ENCODE measurements around the gene PLXDC2. TPM values are rescaled to one million over a fixed set of nuclear protein-coding genes. Genes with fewer than 3 reads are reported as not detected.

The PLXDC2 gene
- total and polyA plus RNA-seq, 8 donors: 2.1 to 57.2 (median 11.2) TPM

DNA sequence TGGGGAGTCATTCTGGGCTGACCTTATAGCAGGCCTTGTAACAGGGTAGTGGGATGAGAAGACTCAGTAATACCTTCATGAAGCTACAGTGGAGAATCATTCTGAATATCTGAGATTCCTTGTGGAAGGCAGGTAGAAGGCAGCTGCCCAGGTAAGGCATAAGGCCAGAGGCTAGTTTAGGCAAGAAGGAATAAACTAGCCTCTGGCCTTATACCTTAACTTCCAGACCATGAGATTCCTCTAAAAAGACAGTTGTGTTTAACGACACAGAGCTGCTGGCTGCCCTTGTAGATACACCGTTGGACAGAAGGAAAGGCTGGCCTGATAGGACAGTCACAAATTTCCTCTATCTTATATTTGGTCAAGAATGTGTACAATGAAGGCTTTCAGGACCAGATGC is 268.2 kb downstream of the PLXDC2 start:
- intact Hi-C loops (cut with DNase I; ENCODE audit: low total_unique reads): no loop called here
- Histone ChIP-seq H3K4me3 (no peak overlapping the region), H3K9me3 (no peaks in the 10 kb centered on the region), H3K27me3 (no peaks in the 10 kb centered on the region), H3K4me1 (no peaks in the 10 kb centered on the region), H3K36me3 (no peaks in the 10 kb centered on the region), H3K27ac (no peak overlapping the region)
- DNase-seq: no peak
- TF ChIP-seq POLR2A (IDR thresholded peaks at IDR 0.05) (no peak), EP300 (IDR thresholded peaks at IDR 0.05) (no peak), POLR2AphosphoS5 (IDR thresholded peaks at IDR 0.05) (no peak)
- TF ChIP-seq, protein P1, sequence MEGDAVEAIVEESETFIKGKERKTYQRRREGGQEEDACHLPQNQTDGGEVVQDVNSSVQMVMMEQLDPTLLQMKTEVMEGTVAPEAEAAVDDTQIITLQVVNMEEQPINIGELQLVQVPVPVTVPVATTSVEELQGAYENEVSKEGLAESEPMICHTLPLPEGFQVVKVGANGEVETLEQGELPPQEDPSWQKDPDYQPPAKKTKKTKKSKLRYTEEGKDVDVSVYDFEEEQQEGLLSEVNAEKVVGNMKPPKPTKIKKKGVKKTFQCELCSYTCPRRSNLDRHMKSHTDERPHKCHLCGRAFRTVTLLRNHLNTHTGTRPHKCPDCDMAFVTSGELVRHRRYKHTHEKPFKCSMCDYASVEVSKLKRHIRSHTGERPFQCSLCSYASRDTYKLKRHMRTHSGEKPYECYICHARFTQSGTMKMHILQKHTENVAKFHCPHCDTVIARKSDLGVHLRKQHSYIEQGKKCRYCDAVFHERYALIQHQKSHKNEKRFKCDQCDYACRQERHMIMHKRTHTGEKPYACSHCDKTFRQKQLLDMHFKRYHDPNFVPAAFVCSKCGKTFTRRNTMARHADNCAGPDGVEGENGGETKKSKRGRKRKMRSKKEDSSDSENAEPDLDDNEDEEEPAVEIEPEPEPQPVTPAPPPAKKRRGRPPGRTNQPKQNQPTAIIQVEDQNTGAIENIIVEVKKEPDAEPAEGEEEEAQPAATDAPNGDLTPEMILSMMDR (IDR thresholded peaks at IDR 0.05): no peak
- 81 to 91% (median 87%) methylated on average over 2 of the region's 2 CpGs for WGBS, 5 donors

DNA sequence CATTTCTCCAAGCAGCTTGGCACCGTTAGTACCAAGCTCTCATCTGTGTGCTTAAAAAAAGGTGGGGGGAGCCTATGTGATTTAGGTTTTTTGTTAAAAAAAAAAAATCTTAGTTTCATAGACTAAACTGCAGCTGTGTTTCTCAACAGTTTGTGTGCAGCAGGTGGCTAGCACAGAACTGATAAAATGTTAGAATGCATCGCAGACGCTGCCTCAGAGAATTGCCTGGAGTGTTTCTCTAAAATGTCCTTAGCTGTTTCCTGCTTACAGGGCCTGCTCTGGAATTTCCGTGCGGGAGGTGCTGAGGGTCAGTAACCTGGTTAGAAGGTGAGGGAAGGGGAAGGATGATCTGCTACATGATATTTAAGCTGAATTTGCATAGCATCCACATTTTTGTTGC is 268.9 kb downstream of the PLXDC2 start:
- no peaks in the 10 kb centered on the region for H3K27me3 ChIP-seq
- 64 to 78% (median 70%) methylated on average over 5 of the region's 5 CpGs for WGBS, 5 donors
- H3K9me3 ChIP-seq: no peaks in the 10 kb centered on the region
- H3K27ac ChIP-seq: no peak overlapping the region
- no peaks in the 10 kb centered on the region for H3K4me1 ChIP-seq
- H3K36me3 ChIP-seq: no peaks in the 10 kb centered on the region
- intact Hi-C loops (cut with DNase I; ENCODE audit: low total_unique reads): no loop called here
- TF ChIP-seq EP300 (IDR thresholded peaks at IDR 0.05) (no peak), POLR2AphosphoS5 (IDR thresholded peaks at IDR 0.05) (no peak), POLR2A (IDR thresholded peaks at IDR 0.05) (no peak)
- TF ChIP-seq, protein P1 (IDR thresholded peaks at IDR 0.05): no peak
- no peak overlapping the region for H3K4me3 ChIP-seq
- DNase-seq: no peak

DNA sequence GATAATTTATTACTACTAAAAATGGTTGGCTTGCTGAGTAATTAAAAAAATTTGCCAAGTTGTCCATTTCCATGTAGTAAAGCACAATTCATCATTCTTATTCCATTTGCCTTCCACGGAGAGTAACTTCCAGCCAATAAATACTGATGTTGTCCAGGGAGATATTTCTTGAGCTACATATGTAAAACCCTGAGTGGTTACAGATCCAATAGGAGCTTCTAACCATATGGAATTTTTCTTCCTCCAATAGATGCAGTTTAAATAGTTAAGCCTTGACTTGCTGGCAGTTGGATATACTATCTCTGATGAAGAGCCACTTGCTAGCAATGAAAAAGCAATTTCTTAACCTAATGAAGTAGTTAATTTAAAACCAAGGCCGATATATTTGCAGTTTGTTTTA is 271.1 kb downstream of the PLXDC2 start:
- intact Hi-C loops (cut with DNase I; ENCODE audit: low total_unique reads): no loop called here
- Histone ChIP-seq H3K27me3 (no peaks in the 10 kb centered on the region), H3K9me3 (no peaks in the 10 kb centered on the region), H3K36me3 (no peaks in the 10 kb centered on the region), H3K4me1 (no peaks in the 10 kb centered on the region), H3K4me3 (no peak overlapping the region), H3K27ac (no peak overlapping the region)
- TF ChIP-seq POLR2AphosphoS5 (IDR thresholded peaks at IDR 0.05) (no peak), EP300 (IDR thresholded peaks at IDR 0.05) (no peak), POLR2A (IDR thresholded peaks at IDR 0.05) (no peak)
- TF ChIP-seq, protein P1 (IDR thresholded peaks at IDR 0.05): no peak
- 68 to 82% (median 77%) methylated on average over 2 of the region's 2 CpGs for WGBS, 5 donors
- DNase-seq: peak in 1 of 2 donors; percentile 10

DNA sequence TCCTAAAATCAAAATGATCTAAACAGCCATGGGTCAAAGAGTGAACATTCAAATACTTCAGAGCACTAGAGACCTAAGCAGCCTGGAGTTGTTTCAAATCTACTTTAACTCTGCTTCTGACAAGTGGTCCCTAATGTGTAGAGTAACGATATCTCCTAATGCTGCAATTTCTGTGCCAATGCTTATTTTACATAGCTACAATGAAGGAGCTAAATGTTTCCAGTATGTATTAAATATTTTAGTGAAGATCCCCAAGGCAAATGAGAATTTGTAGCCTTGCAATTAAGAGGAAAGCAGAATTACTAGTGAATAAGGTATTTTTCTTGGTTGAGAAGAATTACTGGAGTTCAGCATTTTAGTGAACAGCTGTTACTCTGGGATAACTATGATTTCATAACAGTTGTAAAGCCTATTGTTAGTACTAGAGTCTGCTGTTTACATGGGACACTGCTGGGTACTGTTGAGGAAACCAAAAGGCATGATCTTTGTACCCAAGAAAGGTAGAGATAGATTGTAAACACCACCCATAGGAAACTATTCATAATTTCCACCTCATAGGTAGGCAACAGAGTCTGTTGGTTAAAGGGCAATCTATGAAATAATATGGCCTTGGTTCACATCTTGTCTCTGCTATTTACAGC is 271.9 kb downstream of the PLXDC2 start:
- peak in 1 of 2 donors; percentile 64 for DNase-seq
- no peak overlapping the region for H3K4me3 ChIP-seq
- H3K27me3 ChIP-seq: no peaks in the 10 kb centered on the region
- 74 to 86% (median 85%) methylated on average over 1 of the region's 1 CpG for WGBS, 5 donors
- TF ChIP-seq, protein P1 (IDR thresholded peaks at IDR 0.05): no peak
- no peak for TF ChIP-seq POLR2AphosphoS5 (IDR thresholded peaks at IDR 0.05)
- TF ChIP-seq POLR2A (IDR thresholded peaks at IDR 0.05): no peak
- TF ChIP-seq EP300 (IDR thresholded peaks at IDR 0.05): no peak
- H3K4me1 ChIP-seq: no peaks in the 10 kb centered on the region
- H3K9me3 ChIP-seq: no peaks in the 10 kb centered on the region
- intact Hi-C loops (cut with DNase I; ENCODE audit: low total_unique reads): no loop called here
- no peaks in the 10 kb centered on the region for H3K36me3 ChIP-seq
- H3K27ac ChIP-seq: no peak overlapping the region
